ENCODE results near the gene CDK5RAP2.

- no peak for TF ChIP-seq CTCF (IDR thresholded peaks at IDR 0.05; ENCODE audit: insufficient read depth, low read length)
- TF ChIP-seq POLR2AphosphoS5 (IDR thresholded peaks at IDR 0.05; ENCODE audit: low read depth), result no peak
- no peak for TF ChIP-seq REST (IDR thresholded peaks at IDR 0.05; ENCODE audit: insufficient replicate concordance, low read depth)
These were observed 236.6 kb downstream of the CDK5RAP2 start for GRCh38 chr9:120343416-120343815.
